Neuronal stem cell (in vitro differentiated cells): ENCODE results near the gene RNH1.
A peak's percentile ranks its signal among the peaks of the same experiment; 100 is the strongest.

Experiments
- DNase-seq: peaks from one replicate; pipeline ENCODE4 v3.0.0-alpha.2; 2013; ENCODE audit warnings: low spot score
- H2AFZ ChIP-seq: one replicate; pipeline ENCODE4 v1.6.1; 2013; ENCODE audit warnings: mild to moderate bottlenecking, low read length, inconsistent platforms
- H2AK5ac ChIP-seq: 2 replicates; pipeline ENCODE4 v1.6.1; 2013; ENCODE audit warnings: low read depth, mild to moderate bottlenecking, inconsistent platforms, low read length, moderate library complexity, mixed read lengths
- H2BK120ac ChIP-seq: 2 replicates; pipeline ENCODE4 v1.6.1; 2013; ENCODE audit warnings: low read depth, mild to moderate bottlenecking, inconsistent platforms, low read length, moderate library complexity, mixed read lengths
- H2BK12ac ChIP-seq: one replicate; pipeline ENCODE4 v1.6.1; 2013; ENCODE audit warnings: low read length, inconsistent platforms
- H2BK15ac ChIP-seq: 2 replicates; pipeline ENCODE4 v1.6.1; 2013; ENCODE audit warnings: mild to moderate bottlenecking, low read length, inconsistent platforms, mixed read lengths
- H2BK5ac ChIP-seq: one replicate; pipeline ENCODE4 v1.6.1; 2013; ENCODE audit warnings: inconsistent platforms, mild to moderate bottlenecking, low read length, moderate library complexity
- H3K14ac ChIP-seq: one replicate; pipeline ENCODE4 v1.6.1; 2013; ENCODE audit warnings: low read length, inconsistent platforms
- H3K18ac ChIP-seq: 2 replicates; pipeline ENCODE4 v1.6.1; 2013; ENCODE audit warnings: low read length, inconsistent platforms
- H3K23ac ChIP-seq: 2 replicates; pipeline ENCODE4 v1.6.1; 2013; ENCODE audit warnings: low read depth, mild to moderate bottlenecking, mixed read lengths, low read length, inconsistent platforms; ENCODE audit not compliant: poor library complexity
- H3K27ac ChIP-seq: replicated peaks from 3 replicates; pipeline ENCODE4 v1.5.1; 2013; ENCODE audit warnings: low read length, inconsistent platforms
- H3K27me3 ChIP-seq, 3 experiments: 2 replicates each; pipeline ENCODE4 v1.6.1; 2013; ENCODE audit warnings: low read length in 3 of 3, mild to moderate bottlenecking in 2 of 3, inconsistent platforms in 1 of 3, low read depth in 1 of 3, mixed read lengths in 1 of 3, moderate library complexity in 1 of 3; ENCODE audit not compliant: control insufficient read depth in 3 of 3, insufficient read depth in 3 of 3
- H3K36me3 ChIP-seq, 2 donors: replicated peaks in 1 of 2; 2 replicates each; pipeline ENCODE4 v1.6.1; 2013; ENCODE audit warnings: low read length in 2 of 2; ENCODE audit not compliant: control insufficient read depth in 2 of 2, insufficient read depth in 2 of 2
- H3K4ac ChIP-seq: 2 replicates; pipeline ENCODE4 v1.6.1; 2013; ENCODE audit warnings: inconsistent platforms, mild to moderate bottlenecking, low read length, moderate library complexity
- H3K4me1 ChIP-seq, 2 donors: 1 replicate in 1 of 2; 2 replicates in 1 of 2; pipeline ENCODE4 v1.6.1; 2013; ENCODE audit warnings: low read length in 2 of 2, low read depth in 1 of 2; ENCODE audit not compliant: control insufficient read depth in 2 of 2, insufficient read depth in 1 of 2
- H3K4me2 ChIP-seq: one replicate; pipeline ENCODE4 v1.6.1; 2013; ENCODE audit warnings: mild to moderate bottlenecking, low read length, inconsistent platforms; ENCODE audit not compliant: insufficient read depth, poor library complexity, severe bottlenecking
- H3K4me3 ChIP-seq, 2 donors: 2 replicates each; pipeline ENCODE4 v1.5.1; 2013; ENCODE audit warnings: low read length in 2 of 2, mild to moderate bottlenecking in 2 of 2, inconsistent platforms in 1 of 2, moderate library complexity in 1 of 2
- H3K79me1 ChIP-seq: one replicate; pipeline ENCODE4 v1.6.1; 2013; ENCODE audit warnings: low read depth, mild to moderate bottlenecking, inconsistent platforms, low read length, moderate library complexity
- H3K9ac ChIP-seq: one replicate; pipeline ENCODE4 v1.6.1; 2013; ENCODE audit warnings: mild to moderate bottlenecking, low read depth, low read length, inconsistent platforms; ENCODE audit not compliant: poor library complexity
- H3K9me3 ChIP-seq, 2 donors: replicated peaks in 1 of 2; 2 replicates each; pipeline versions ENCODE3 to v1.6.1; 2013; ENCODE audit warnings: low read length in 2 of 2, mild to moderate bottlenecking in 2 of 2, inconsistent platforms in 1 of 2, low read depth in 1 of 2, mixed read lengths in 1 of 2, moderate library complexity in 1 of 2; ENCODE audit not compliant: control insufficient read depth in 2 of 2, insufficient read depth in 1 of 2
- H4K8ac ChIP-seq: one replicate; pipeline ENCODE4 v1.6.1; 2013; ENCODE audit warnings: low read depth, mild to moderate bottlenecking, inconsistent platforms, low read length, moderate library complexity
- H4K91ac ChIP-seq: one replicate; pipeline ENCODE4 v1.6.1; 2013; ENCODE audit warnings: low read length, low read depth, mild to moderate bottlenecking, inconsistent platforms; ENCODE audit not compliant: poor library complexity
- WGBS, 2 donors: extraction: QIAGEN DNeasy Blood & Tissue Kit; methylation state at CpG; one replicate each; pipeline ENCODE4 v1.1.7; 2013; ENCODE audit warnings: missing lambda C conversion rate in 2 of 2, mixed read lengths in 1 of 2; ENCODE audit not compliant: insufficient read length in 2 of 2, insufficient replicate concordance in 1 of 2; ENCODE audit errors: extremely low coverage in 2 of 2; 5-methylcytosine and 5-hydroxymethylcytosine counted together

Gene RNH1

GRCh38 chr11:454801-455565, 52.1 kb downstream of the RNH1 start:
- Histone ChIP-seq H3K23ac (no peak overlapping the region), H3K9me3 (no peaks in the 10 kb centered on the region), H2AFZ (no peak overlapping the region), H3K4me2 (no peak overlapping the region), H2BK5ac (no peak overlapping the region), H3K4ac (no peak overlapping the region), H2AK5ac (no peak overlapping the region), H4K8ac (no peak overlapping the region), H3K79me1 (peaks cover 37% of the 10 kb centered on the region), H3K36me3 (peaks cover 19 to 64% of the 10 kb centered on the region in 2 donors), H3K9ac (no peak overlapping the region), H2BK12ac (no peak overlapping the region), H2BK15ac (no peak overlapping the region), H2BK120ac (no peak overlapping the region), H3K27ac (no peak overlapping the region), H4K91ac (no peak overlapping the region), H3K4me1 (peaks cover 5 to 7% of the 10 kb centered on the region in 2 donors), H3K14ac (no peak overlapping the region), H3K4me3 (no peak overlapping the region), H3K27me3 (no peaks in the 10 kb centered on the region), H3K18ac (no peak overlapping the region)
- DNase-seq = no peak
- no CpG with 5 or more reads among the region's 14 CpGs for WGBS, 2 donors

DNA sequence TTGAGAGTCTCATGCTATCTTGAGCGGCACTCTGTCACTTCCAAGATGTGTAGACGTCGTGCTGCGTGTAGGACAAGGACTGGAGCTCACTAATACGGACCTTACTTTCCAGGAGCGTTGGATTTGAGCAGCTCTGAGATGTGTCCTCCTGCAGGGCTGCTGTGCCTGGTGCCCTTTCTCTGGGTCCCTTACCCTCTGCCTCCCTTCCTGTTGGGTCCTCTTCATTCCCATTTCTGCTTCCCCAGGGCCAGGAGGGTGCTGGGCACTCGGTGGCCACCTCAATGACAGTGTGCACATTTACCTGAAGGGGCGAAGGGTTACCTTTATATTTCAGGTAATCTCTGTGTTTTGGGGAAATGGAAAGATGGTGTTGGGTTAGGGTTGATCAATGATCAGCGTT, 53.0 kb downstream of the RNH1 start:
- Histone ChIP-seq H3K23ac (no peak overlapping the region), H3K27ac (no peak overlapping the region), H2AK5ac (no peak overlapping the region), H2AFZ (no peak overlapping the region), H3K79me1 (peaks cover 35% of the 10 kb centered on the region), H3K4me1 (peaks cover 7 to 12% of the 10 kb centered on the region in 2 donors), H2BK15ac (no peak overlapping the region), H3K9me3 (no peaks in the 10 kb centered on the region), H2BK120ac (no peak overlapping the region), H3K14ac (no peak overlapping the region), H3K18ac (no peak overlapping the region), H4K8ac (no peak overlapping the region), H3K4ac (no peak overlapping the region), H3K4me3 (no peak overlapping the region), H2BK5ac (no peak overlapping the region), H3K36me3 (peaks cover 14 to 54% of the 10 kb centered on the region in 2 donors), H3K4me2 (no peak overlapping the region), H2BK12ac (no peak overlapping the region), H4K91ac (no peak overlapping the region), H3K27me3 (no peaks in the 10 kb centered on the region), H3K9ac (no peak overlapping the region)
- WGBS, 2 donors = no CpG with 5 or more reads among the region's 9 CpGs
- no peak for DNase-seq

- Histone ChIP-seq H2AFZ (no peak overlapping the region), H2BK15ac (no peak overlapping the region), H2BK120ac (no peak overlapping the region), H3K18ac (no peak overlapping the region), H3K4ac (no peak overlapping the region), H4K91ac (no peak overlapping the region), H3K79me1 (peaks cover 35% of the 10 kb centered on the region), H2AK5ac (no peak overlapping the region), H3K4me3 (no peak overlapping the region), H4K8ac (no peak overlapping the region), H3K36me3 (peaks cover 14 to 50% of the 10 kb centered on the region in 2 donors), H3K4me2 (no peak overlapping the region), H2BK12ac (no peak overlapping the region), H3K14ac (no peak overlapping the region), H2BK5ac (no peak overlapping the region), H3K27me3 (no peaks in the 10 kb centered on the region), H3K27ac (no peak overlapping the region), H3K4me1 (peaks cover 10 to 12% of the 10 kb centered on the region in 2 donors), H3K23ac (no peak overlapping the region), H3K9ac (no peak overlapping the region), H3K9me3 (no peaks in the 10 kb centered on the region)
- no peak for DNase-seq
- WGBS, 2 donors = no CpG with 5 or more reads among the region's 13 CpGs
These were observed 53.5 kb downstream of the RNH1 start for GRCh38 chr11:453564-453963.

GRCh38 chr11:452916-453527, 54.0 kb downstream of the RNH1 start:
- peaks cover 14 to 49% of the 10 kb centered on the region in 2 donors for H3K36me3 ChIP-seq
- no peak overlapping the region for H3K18ac ChIP-seq
- H4K8ac ChIP-seq = no peak overlapping the region
- no peaks in the 10 kb centered on the region for H3K27me3 ChIP-seq
- H3K9me3 ChIP-seq = no peaks in the 10 kb centered on the region
- peaks cover 10 to 12% of the 10 kb centered on the region in 2 donors for H3K4me1 ChIP-seq
- H3K9ac ChIP-seq = peak overlapping the region; percentile 36
- H2AK5ac ChIP-seq = no peak overlapping the region
- no peak overlapping the region for H3K23ac ChIP-seq
- H3K4ac ChIP-seq = no peak overlapping the region
- no CpG with 5 or more reads among the region's 19 CpGs for WGBS, 2 donors
- no peak overlapping the region for H2BK5ac ChIP-seq
- H4K91ac ChIP-seq = no peak overlapping the region
- peaks cover 35% of the 10 kb centered on the region for H3K79me1 ChIP-seq
- H3K14ac ChIP-seq = no peak overlapping the region
- no peak overlapping the region for H3K4me2 ChIP-seq
- H3K27ac ChIP-seq = no peak overlapping the region
- no peak overlapping the region for H2BK12ac ChIP-seq
- H3K4me3 ChIP-seq = no peak overlapping the region
- no peak overlapping the region for H2BK120ac ChIP-seq
- no peak overlapping the region for H2AFZ ChIP-seq
- no peak for DNase-seq
- H2BK15ac ChIP-seq = no peak overlapping the region
